Activated naive CD4-positive, alpha-beta T cell treated with anti-CD3 and anti-CD28 coated beads for 36 hours (primary cell): ENCODE results near the gene SLX9. TPM values are rescaled to one million over a fixed set of nuclear protein-coding genes. Genes with fewer than 3 reads are reported as not detected.

Experiments used
- CTCF ChIA-PET: fragments of 350-600 bp; sonication (Branson Sonifier 250); formaldehyde crosslinking; loops from one replicate; lab custom pipeline; 2021; ENCODE audit warnings: antibody characterized with exemption; lab: Charles Lee
- DNase-seq: peaks from one replicate; pipeline ENCODE4 v3.0.0-alpha.2; 2020
- H3K27ac Mint-ChIP-seq: one replicate; pipeline ENCODE4 v1.8.0; 2021; ENCODE audit warnings: mild to moderate bottlenecking, mixed read lengths
- H3K27me3 Mint-ChIP-seq: one replicate; pipeline ENCODE4 v1.8.0; 2021; ENCODE audit warnings: low read depth, mixed read lengths
- H3K36me3 Mint-ChIP-seq: one replicate; pipeline ENCODE4 v1.8.0; 2021; ENCODE audit warnings: low read depth, mixed read lengths
- H3K4me1 Mint-ChIP-seq: one replicate; pipeline ENCODE4 v1.8.0; 2021; ENCODE audit warnings: low read depth, mixed read lengths
- H3K4me3 Mint-ChIP-seq: one replicate; pipeline ENCODE4 v1.8.0; 2021; ENCODE audit warnings: mild to moderate bottlenecking, moderate library complexity, mixed read lengths
- H3K9me3 Mint-ChIP-seq: one replicate; pipeline ENCODE4 v1.8.0; 2021; ENCODE audit warnings: mixed read lengths
- intact Hi-C: fragments of 100-400 bp; cut with micrococcal nuclease; formaldehyde crosslinking; loops from one replicate; pipeline ENCODE4 v1.15.1; 2023
- total RNA-seq, 2 experiments: library from RNA; stranded (reverse); gene quantifications; one replicate each; pipeline ENCODE4 v1.2.3, GENCODE V29; 2021

The SLX9 gene
- total RNA-seq, 2 experiments from 2014 or later: 61.8 to 63.4 TPM

GRCh38 chr21:44989943-44990780 is 50.3 kb downstream of the SLX9 start:
- no peak overlapping the region for H3K4me3 Mint-ChIP-seq
- no peaks in the 10 kb centered on the region for H3K9me3 Mint-ChIP-seq
- no peak overlapping the region for H3K27ac Mint-ChIP-seq
- no peaks in the 10 kb centered on the region for H3K4me1 Mint-ChIP-seq
- H3K27me3 Mint-ChIP-seq: no peaks in the 10 kb centered on the region
- no peaks in the 10 kb centered on the region for H3K36me3 Mint-ChIP-seq
- intact Hi-C loops: no loop called here
- DNase-seq: no peak
- CTCF ChIA-PET: no interaction called here

- DNase-seq: no peak
- Mint-ChIP-seq H3K36me3 (no peaks in the 10 kb centered on the region), H3K9me3 (no peaks in the 10 kb centered on the region), H3K4me3 (no peak overlapping the region), H3K27me3 (no peaks in the 10 kb centered on the region), H3K27ac (no peak overlapping the region), H3K4me1 (no peaks in the 10 kb centered on the region)
- CTCF ChIA-PET: no interaction called here
- intact Hi-C loops: no loop called here
These were observed 51.1 kb downstream of the SLX9 start for GRCh38 chr21:44990921-44991320.

- H3K4me3 Mint-ChIP-seq: no peak overlapping the region
- CTCF ChIA-PET: no interaction called here
- no peaks in the 10 kb centered on the region for H3K36me3 Mint-ChIP-seq
- H3K27me3 Mint-ChIP-seq: no peaks in the 10 kb centered on the region
- H3K9me3 Mint-ChIP-seq: no peaks in the 10 kb centered on the region
- DNase-seq: no peak
- H3K4me1 Mint-ChIP-seq: no peaks in the 10 kb centered on the region
- intact Hi-C loops: no loop called here
- no peak overlapping the region for H3K27ac Mint-ChIP-seq
These were observed 52.0 kb downstream of the SLX9 start for GRCh38 chr21:44991538-44992483.

- H3K4me1 Mint-ChIP-seq: no peaks in the 10 kb centered on the region
- no peak overlapping the region for H3K27ac Mint-ChIP-seq
- no peak overlapping the region for H3K4me3 Mint-ChIP-seq
- DNase-seq: no peak
- intact Hi-C loops: no loop called here
- CTCF ChIA-PET: no interaction called here
- no peaks in the 10 kb centered on the region for H3K27me3 Mint-ChIP-seq
- H3K9me3 Mint-ChIP-seq: no peaks in the 10 kb centered on the region
- H3K36me3 Mint-ChIP-seq: no peaks in the 10 kb centered on the region
These were observed 52.8 kb downstream of the SLX9 start for GRCh38 chr21:44992608-44993031.

GRCh38 chr21:44993321-44994046 is 53.7 kb downstream of the SLX9 start:
- H3K27me3 Mint-ChIP-seq: no peaks in the 10 kb centered on the region
- no peak overlapping the region for H3K27ac Mint-ChIP-seq
- no peak overlapping the region for H3K4me3 Mint-ChIP-seq
- CTCF ChIA-PET: no interaction called here
- intact Hi-C loops: no loop called here
- DNase-seq: no peak
- no peaks in the 10 kb centered on the region for H3K4me1 Mint-ChIP-seq
- H3K9me3 Mint-ChIP-seq: no peaks in the 10 kb centered on the region
- H3K36me3 Mint-ChIP-seq: no peaks in the 10 kb centered on the region

- intact Hi-C loops: no loop called here
- H3K27me3 Mint-ChIP-seq: no peaks in the 10 kb centered on the region
- H3K36me3 Mint-ChIP-seq: no peaks in the 10 kb centered on the region
- H3K9me3 Mint-ChIP-seq: no peaks in the 10 kb centered on the region
- no peak overlapping the region for H3K27ac Mint-ChIP-seq
- CTCF ChIA-PET: no interaction called here
- H3K4me1 Mint-ChIP-seq: no peaks in the 10 kb centered on the region
- no peak overlapping the region for H3K4me3 Mint-ChIP-seq
- no peak for DNase-seq
These were observed 54.3 kb downstream of the SLX9 start for GRCh38 chr21:44994047-44994694.

GRCh38 chr21:44994695-44995342 is 55.0 kb downstream of the SLX9 start:
- H3K27me3 Mint-ChIP-seq: no peaks in the 10 kb centered on the region
- no peak overlapping the region for H3K27ac Mint-ChIP-seq
- no peak for DNase-seq
- H3K4me1 Mint-ChIP-seq: no peaks in the 10 kb centered on the region
- intact Hi-C loops: no loop called here
- H3K36me3 Mint-ChIP-seq: no peaks in the 10 kb centered on the region
- H3K9me3 Mint-ChIP-seq: no peaks in the 10 kb centered on the region
- CTCF ChIA-PET: no interaction called here
- H3K4me3 Mint-ChIP-seq: no peak overlapping the region

- Mint-ChIP-seq H3K9me3 (no peaks in the 10 kb centered on the region), H3K27ac (no peak overlapping the region), H3K4me1 (no peaks in the 10 kb centered on the region), H3K4me3 (no peak overlapping the region), H3K27me3 (no peaks in the 10 kb centered on the region), H3K36me3 (no peaks in the 10 kb centered on the region)
- intact Hi-C loops: no loop called here
- no peak for DNase-seq
- CTCF ChIA-PET: no interaction called here
These were observed 55.6 kb downstream of the SLX9 start for GRCh38 chr21:44995343-44995941.

- CTCF ChIA-PET: no interaction called here
- Mint-ChIP-seq H3K4me3 (no peak overlapping the region), H3K27me3 (no peaks in the 10 kb centered on the region), H3K4me1 (no peaks in the 10 kb centered on the region), H3K9me3 (no peaks in the 10 kb centered on the region), H3K27ac (no peak overlapping the region), H3K36me3 (no peaks in the 10 kb centered on the region)
- no peak for DNase-seq
- intact Hi-C loops: no loop called here
These were observed 56.3 kb downstream of the SLX9 start for GRCh38 chr21:44996096-44996495.

- H3K27ac Mint-ChIP-seq: no peak overlapping the region
- no peaks in the 10 kb centered on the region for H3K27me3 Mint-ChIP-seq
- no peak overlapping the region for H3K4me3 Mint-ChIP-seq
- CTCF ChIA-PET: no interaction called here
- H3K36me3 Mint-ChIP-seq: no peaks in the 10 kb centered on the region
- intact Hi-C loops: no loop called here
- H3K4me1 Mint-ChIP-seq: no peaks in the 10 kb centered on the region
- no peak for DNase-seq
- no peaks in the 10 kb centered on the region for H3K9me3 Mint-ChIP-seq
These were observed 56.7 kb downstream of the SLX9 start for GRCh38 chr21:44996501-44996921.
